Measurements from ENCODE around the gene NPLOC4. TPM values are rescaled to one million over a fixed set of nuclear protein-coding genes. Genes with fewer than 3 reads are reported as not detected.

NPLOC4 gene
- total RNA-seq, 1 experiment from 2014 or later, result 69.9 TPM

DNA sequence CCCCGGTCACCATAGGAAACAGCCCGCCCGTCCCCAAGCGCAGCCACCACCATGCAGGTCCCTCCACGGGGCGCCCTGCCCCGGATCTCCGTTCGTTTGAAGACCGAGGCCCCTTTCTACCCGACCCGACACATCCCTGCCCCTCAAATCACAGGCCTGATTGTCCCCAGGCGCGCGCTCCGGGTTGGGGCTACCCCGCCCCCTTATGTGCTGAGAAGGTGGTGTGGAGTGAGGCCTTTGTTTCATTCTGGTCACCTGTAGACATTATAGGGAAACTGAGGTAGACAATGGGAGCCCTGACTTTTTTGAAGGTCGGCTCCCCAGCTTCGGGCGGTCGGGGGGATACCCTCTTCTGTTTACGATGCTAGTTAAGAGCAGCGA lies 123.5 kb downstream of the NPLOC4 start:
- no peak for DNase-seq (ENCODE audit: extremely low read depth, low read depth)

DNA sequence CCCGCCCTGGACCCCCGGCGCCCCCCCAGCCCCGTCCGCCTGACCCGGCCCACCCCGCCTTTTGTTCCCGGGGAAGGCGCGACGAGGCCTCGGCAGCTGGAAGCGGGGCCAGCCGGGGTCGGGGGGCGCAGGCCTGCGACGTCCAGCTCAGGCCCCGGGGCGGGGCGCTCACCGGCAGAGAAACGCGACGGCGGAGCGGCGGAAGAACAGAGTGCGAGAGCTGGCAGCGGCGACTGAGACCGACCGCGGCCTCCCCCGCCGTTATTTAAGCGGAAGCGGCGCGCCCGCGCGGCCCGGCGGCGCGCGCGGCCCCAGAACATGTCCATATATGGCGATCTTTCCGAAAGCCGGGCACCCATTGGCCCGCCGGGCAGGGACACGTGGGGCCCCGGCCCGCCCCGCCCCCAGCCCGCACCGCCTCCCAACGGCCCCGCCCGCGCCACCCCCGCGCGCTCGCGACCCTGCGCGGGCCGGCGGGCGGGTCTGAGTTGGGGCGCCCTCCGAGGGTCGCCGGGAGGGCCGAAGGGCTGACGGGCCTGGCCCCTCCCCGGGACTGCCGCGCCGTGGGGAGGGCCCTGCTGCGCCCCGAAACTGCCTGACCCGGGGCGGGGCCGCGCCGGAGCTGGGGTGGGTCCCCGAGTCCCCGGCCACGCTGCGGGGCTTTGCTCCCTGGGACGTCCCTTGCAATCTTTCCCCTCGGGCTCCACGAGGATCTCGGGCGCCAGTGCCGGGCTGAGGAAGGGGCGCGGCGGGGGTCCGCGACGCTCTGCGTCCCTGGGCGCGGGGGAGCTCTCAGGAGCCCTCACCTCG lies 124.1 kb downstream of the NPLOC4 start, which contains the start of gene ACTG1:
TSS of gene ACTG1 (minus strand) at position 238 of the 810 bp plus-strand sequence. CDS start 445 bp downstream, outside the sequence.
- DNase-seq (ENCODE audit: extremely low read depth, low read depth), result peak; percentile 92

DNA sequence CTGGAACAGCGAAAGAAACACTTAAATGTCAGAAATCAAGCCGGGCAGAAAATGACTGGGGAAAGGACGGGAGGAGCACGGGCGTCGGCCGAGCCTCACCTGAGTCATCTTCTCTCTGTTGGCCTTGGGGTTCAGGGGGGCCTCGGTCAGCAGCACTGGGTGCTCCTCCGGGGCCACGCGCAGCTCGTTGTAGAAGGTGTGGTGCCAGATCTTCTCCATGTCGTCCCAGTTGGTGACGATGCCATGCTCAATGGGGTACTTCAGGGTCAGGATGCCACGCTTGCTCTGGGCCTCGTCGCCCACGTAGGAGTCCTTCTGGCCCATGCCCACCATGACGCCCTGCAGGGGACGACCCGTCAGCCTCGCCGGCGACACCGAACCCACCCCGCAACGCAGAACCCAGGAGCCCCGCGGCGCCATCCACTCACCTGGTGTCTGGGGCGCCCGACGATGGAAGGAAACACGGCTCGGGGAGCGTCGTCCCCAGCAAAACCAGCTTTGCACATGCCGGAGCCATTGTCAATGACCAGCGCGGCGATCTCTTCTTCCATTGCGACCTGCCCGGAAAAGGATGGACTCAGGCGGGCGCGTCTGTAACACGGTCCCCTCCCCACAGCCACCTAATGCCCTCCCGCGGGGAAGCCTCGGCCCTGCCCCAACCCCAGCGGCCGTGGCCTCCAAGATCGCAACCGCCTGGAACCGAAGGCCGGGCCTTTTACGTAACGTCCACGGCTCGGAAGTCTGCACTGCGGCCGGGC lies 124.9 kb downstream of the NPLOC4 start:
- no peak for DNase-seq (ENCODE audit: extremely low read depth, low read depth)

DNA sequence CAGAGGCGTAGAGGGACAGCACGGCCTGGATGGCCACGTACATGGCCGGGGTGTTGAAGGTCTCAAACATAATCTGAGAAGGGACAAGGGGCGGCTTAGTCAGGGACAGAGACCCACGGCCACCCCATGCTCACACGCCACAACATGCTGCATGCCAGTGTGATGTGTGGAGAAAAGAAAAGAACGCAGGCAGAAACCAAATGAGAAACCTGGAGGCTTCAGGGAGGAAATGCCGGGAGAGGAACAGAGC lies 125.4 kb downstream of the NPLOC4 start:
- DNase-seq (ENCODE audit: extremely low read depth, low read depth), result no peak

DNA sequence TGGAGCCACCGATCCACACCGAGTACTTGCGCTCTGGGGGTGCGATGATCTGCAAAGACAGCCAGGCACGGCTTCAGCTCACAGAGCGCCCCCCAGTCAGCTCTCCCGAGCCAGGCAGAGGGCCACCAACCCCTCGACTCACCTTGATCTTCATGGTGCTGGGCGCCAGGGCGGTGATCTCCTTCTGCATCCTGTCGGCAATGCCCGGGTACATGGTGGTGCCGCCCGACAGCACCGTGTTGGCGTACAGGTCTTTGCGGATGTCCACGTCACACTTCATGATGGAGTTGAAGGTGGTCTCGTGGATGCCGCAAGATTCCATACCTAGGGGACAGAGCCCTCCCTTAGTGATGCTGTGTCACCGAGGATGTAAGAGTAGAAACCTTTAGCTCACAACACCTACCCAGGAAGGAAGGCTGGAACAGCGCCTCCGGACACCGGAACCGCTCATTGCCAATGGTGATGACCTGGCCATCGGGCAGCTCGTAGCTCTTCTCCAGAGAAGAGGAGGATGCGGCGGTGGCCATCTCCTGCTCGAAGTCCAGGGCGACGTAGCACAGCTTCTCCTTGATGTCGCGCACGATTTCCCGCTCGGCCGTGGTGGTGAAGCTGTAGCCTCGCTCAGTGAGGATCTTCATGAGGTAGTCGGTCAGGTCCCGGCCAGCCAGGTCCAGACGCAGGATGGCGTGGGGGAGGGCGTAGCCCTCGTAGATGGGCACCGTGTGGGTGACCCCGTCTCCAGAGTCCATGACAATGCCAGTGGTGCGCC lies 125.9 kb downstream of the NPLOC4 start:
- no peak for DNase-seq (ENCODE audit: extremely low read depth, low read depth)

DNA sequence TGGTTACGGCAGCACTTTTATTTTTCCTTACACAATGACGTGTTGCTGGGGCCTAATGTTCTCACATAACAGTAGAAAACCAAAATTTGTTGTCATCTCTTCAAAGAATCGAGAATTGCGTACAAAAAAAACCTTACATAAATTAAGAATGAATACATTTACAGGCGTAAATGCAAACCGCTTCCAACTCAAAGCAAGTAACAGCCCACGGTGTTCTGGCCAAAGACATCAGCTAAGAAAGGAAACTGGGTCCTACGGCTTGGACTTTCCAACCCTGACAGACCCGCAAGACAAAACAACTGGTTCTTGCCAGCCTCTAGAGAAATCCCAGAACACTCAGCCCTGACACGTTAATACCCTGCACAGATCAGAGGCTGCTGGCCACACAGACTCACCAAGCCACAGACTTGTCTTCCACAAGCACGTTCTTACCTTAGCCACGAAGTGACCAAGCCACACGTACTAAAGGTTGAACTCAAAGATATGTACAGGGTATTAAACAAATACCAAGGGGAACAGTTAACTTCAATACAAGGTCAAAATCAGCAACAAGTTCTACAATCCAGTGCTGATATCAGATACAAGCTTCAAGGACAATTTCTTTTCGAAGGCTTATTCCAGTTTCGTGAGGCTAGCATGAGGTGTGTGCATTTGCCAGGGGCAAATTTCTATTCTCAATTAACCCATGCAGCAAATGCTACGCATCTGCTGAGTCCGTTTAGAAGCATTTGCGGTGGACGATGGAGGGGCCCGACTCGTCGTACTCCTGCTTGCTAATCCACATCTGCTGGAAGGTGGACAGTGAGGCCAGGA lies 126.7 kb downstream of the NPLOC4 start:
- DNase-seq (ENCODE audit: extremely low read depth, low read depth), result no peak

DNA sequence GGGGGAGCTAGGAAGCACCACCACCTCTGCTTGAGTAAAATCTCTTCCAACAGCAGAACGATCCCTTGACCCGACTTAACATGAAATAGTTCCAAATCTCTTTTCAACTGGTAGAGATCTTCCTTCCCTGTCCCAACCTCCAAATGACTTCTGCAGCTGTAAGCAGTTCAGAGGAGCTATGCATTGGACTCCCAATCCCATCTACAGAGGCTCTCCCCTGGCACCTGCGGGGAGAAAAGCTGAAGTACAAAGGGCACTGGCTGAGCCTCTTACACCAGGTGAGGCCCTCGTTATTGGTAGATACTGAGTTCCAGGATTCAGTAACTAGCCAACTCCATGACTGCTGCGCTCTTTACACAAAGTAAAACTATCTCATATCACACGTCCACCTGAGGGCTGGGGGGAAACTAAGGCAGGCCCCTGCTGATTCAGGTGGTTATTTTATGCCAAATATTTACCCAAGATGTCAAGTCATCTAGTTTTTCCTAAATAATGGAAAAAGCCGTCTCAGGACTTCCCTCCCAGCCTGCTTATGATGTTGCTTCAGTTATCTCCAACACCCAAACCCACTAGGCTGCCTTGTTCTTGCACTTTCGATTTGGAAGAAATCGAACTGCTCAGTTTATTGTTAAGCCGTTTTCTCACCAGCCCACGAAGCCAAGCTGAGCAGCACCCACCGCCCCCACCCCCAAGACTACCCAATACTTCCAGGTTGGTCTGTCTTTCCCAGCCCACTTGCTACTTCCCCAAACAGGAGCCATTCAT lies 127.5 kb downstream of the NPLOC4 start:
- DNase-seq (ENCODE audit: extremely low read depth, low read depth), result no peak

DNA sequence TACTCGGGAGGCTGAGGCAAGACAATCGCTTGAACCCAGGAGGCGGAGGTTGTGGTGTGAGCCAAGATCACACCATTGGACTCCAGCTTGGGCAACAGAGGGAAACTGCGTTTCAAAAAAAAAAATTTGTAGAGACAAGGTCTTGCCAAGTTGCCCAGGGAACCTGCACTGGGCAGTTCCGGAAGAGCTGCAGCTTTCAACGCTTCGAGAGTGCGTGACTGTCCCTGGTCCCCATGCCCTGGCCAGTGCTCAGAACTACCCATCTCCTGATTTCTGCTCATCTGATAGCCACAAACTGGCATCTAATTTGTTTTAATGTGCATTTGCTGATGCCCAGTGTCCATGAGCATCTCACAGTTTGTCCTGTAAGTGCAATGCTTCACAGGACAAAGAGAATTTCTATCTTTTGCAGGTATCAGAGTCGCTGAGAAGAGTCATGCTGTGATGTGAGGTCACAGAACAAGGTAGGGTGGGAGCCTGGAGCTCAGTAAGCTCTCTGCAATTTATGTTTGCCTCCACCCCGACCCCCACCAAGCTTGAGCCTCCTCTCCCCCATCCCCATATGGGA lies 128.2 kb downstream of the NPLOC4 start:
- no peak for DNase-seq (ENCODE audit: extremely low read depth, low read depth)

Small RNAs within 50 kb of the gene (small RNA-seq; reads per million reads assigned to genes)
- gene RF00019, result 0 reads per million in 2 experiments

Other genes with a start within 250 kb of the NPLOC4 start
- 6.0 and 6.7 TPM in 2 replicates for gene BAHCC1, start 241.7 kb downstream of the NPLOC4 start, total RNA-seq (2014; rRNA removed; shearing (Covaris generic))
- 2,788 and 3,093 TPM in 2 replicates for gene ACTG1, start 124.3 kb downstream of the NPLOC4 start, total RNA-seq (2014; rRNA removed; shearing (Covaris generic))
- gene FSCN2, start 108.7 kb downstream of the NPLOC4 start, total RNA-seq (2014; rRNA removed; shearing (Covaris generic)), result 0.46 and 0.62 TPM in 2 replicates
- gene FAAP100, start 84.8 kb downstream of the NPLOC4 start, total RNA-seq (2014; rRNA removed; shearing (Covaris generic)), result 13.0 and 15.4 TPM in 2 replicates
- gene TSPAN10, start 84 bp upstream of the NPLOC4 start, total RNA-seq (2014; rRNA removed; shearing (Covaris generic)), result 0.42 and 0.49 TPM in 2 replicates
- not detected in 2 replicates for gene PDE6G, start 19.4 kb upstream of the NPLOC4 start, total RNA-seq (2014; rRNA removed; shearing (Covaris generic))
- 47.5 and 60.0 TPM in 2 replicates for gene OXLD1, start 29.5 kb upstream of the NPLOC4 start, total RNA-seq (2014; rRNA removed; shearing (Covaris generic))
- 20.3 and 21.7 TPM in 2 replicates for gene CCDC137, start 29.6 kb upstream of the NPLOC4 start, total RNA-seq (2014; rRNA removed; shearing (Covaris generic))
- gene ARL16, start 46.7 kb upstream of the NPLOC4 start, total RNA-seq (2014; rRNA removed; shearing (Covaris generic)), result 35.3 and 36.4 TPM in 2 replicates
- 57.5 and 57.9 TPM in 2 replicates for gene HGS, start 46.9 kb upstream of the NPLOC4 start, total RNA-seq (2014; rRNA removed; shearing (Covaris generic))
- gene MRPL12, start 66.3 kb upstream of the NPLOC4 start, total RNA-seq (2014; rRNA removed; shearing (Covaris generic)), result 33.7 and 38.1 TPM in 2 replicates
- gene SLC25A10, start 75.2 kb upstream of the NPLOC4 start, total RNA-seq (2014; rRNA removed; shearing (Covaris generic)), result 9.4 and 12.6 TPM in 2 replicates
- gene GCGR, start 167.0 kb upstream of the NPLOC4 start, total RNA-seq (2014; rRNA removed; shearing (Covaris generic)), result 0.40 and 0.58 TPM in 2 replicates
- gene MCRIP1, start 196.2 kb upstream of the NPLOC4 start, total RNA-seq (2014; rRNA removed; shearing (Covaris generic)), result 25.6 and 31.7 TPM in 2 replicates
- gene PPP1R27, start 197.9 kb upstream of the NPLOC4 start, total RNA-seq (2014; rRNA removed; shearing (Covaris generic)), result not detected in 2 replicates
- 800 and 860 TPM in 2 replicates for gene P4HB, start 223.4 kb upstream of the NPLOC4 start, total RNA-seq (2014; rRNA removed; shearing (Covaris generic))
- gene ARHGDIA, start 234.2 kb upstream of the NPLOC4 start, total RNA-seq (2014; rRNA removed; shearing (Covaris generic)), result 175 and 178 TPM in 2 replicates